Keratinocyte (primary cell): ENCODE data around the gene SAMD4A. TPM values are rescaled to one million over a fixed set of nuclear protein-coding genes. Genes with fewer than 3 reads are reported as not detected.

Experiments used
- DNase-seq: peaks from one replicate; pipeline ENCODE4 v3.0.0-alpha.2; 2011; ENCODE audit warnings: low read depth, missing footprints, low spot score
- FAIRE-seq: peaks from 2 replicates; lab custom pipeline; 2011; peaks lifted over from hg19 to GRCh38; lab: Jason Lieb, UNC
- H2AFZ ChIP-seq: 2 replicates; pipeline ENCODE4 v1.6.0; 2012; ENCODE audit warnings: low read length, control low read depth, inconsistent platforms; ENCODE audit not compliant: control insufficient read depth
- H3K27ac ChIP-seq: 2 replicates; pipeline ENCODE4 v1.5.1; 2011; ENCODE audit warnings: low read length; ENCODE audit not compliant: control insufficient read depth, insufficient read depth
- H3K27me3 ChIP-seq: 3 replicates; pipeline ENCODE4 v1.6.0; 2011; ENCODE audit warnings: low read length; ENCODE audit not compliant: control insufficient read depth, insufficient read depth; ENCODE audit errors: extremely low read depth
- H3K36me3 ChIP-seq, 2 experiments: 2 replicates in 1 of 2; 3 replicates in 1 of 2; pipeline ENCODE4 v1.5.1; 2011; ENCODE audit warnings: low read length in 2 of 2, mild to moderate bottlenecking in 1 of 2; ENCODE audit not compliant: control insufficient read depth in 2 of 2, insufficient read depth in 2 of 2; ENCODE audit errors: extremely low read depth in 1 of 2
- H3K4me1 ChIP-seq: 3 replicates; pipeline ENCODE4 v1.5.1; 2011; ENCODE audit warnings: low read length; ENCODE audit not compliant: control insufficient read depth, insufficient read depth; ENCODE audit errors: extremely low read depth
- H3K4me2 ChIP-seq: 3 replicates; pipeline ENCODE4 v1.6.0; 2011; ENCODE audit warnings: low read depth, low read length; ENCODE audit not compliant: control insufficient read depth, insufficient read depth; ENCODE audit errors: extremely low read depth
- H3K4me3 ChIP-seq, 3 experiments: fragments of 200-600 bp in 1 of 3; sonication (generic) in 1 of 3; 2 replicates in 2 of 3; 3 replicates in 1 of 3; pipeline ENCODE4 v1.5.1; 2011 to 2016; ENCODE audit warnings: low read length in 3 of 3, mild to moderate bottlenecking in 3 of 3, control low read depth in 2 of 3, inconsistent platforms in 1 of 3, low read depth in 1 of 3, mixed read lengths in 1 of 3, mixed run types in 1 of 3, moderate library complexity in 1 of 3; ENCODE audit not compliant: control insufficient read depth in 2 of 3, insufficient read depth in 2 of 3; ENCODE audit errors: extremely low read depth in 1 of 3
- H3K79me2 ChIP-seq: 2 replicates; pipeline ENCODE4 v1.6.0; 2012; ENCODE audit warnings: low read length; ENCODE audit not compliant: control insufficient read depth, insufficient read depth
- H3K9ac ChIP-seq: 3 replicates; pipeline ENCODE4 v1.6.0; 2011; ENCODE audit warnings: low read length; ENCODE audit not compliant: control insufficient read depth, insufficient read depth; ENCODE audit errors: extremely low read depth
- H3K9me1 ChIP-seq: 3 replicates; pipeline ENCODE4 v1.6.0; 2011; ENCODE audit warnings: low read length; ENCODE audit not compliant: control insufficient read depth, insufficient read depth; ENCODE audit errors: extremely low read depth
- H3K9me3 ChIP-seq: 2 replicates; pipeline ENCODE4 v1.5.1; 2012; ENCODE audit warnings: low read depth, low read length; ENCODE audit not compliant: control insufficient read depth
- H4K20me1 ChIP-seq: 3 replicates; pipeline ENCODE4 v1.6.0; 2011; ENCODE audit warnings: low read length; ENCODE audit not compliant: control insufficient read depth, insufficient read depth; ENCODE audit errors: extremely low read depth
- CTCF ChIP-seq, 3 experiments: IDR thresholded peaks in 1 of 3; conservative IDR thresholded peaks in 1 of 3; optimal IDR thresholded peaks in 1 of 3; 2 replicates in 2 of 3; 3 replicates in 1 of 3; pipeline versions ENCODE3 to v1.5.1; 2011; ENCODE audit warnings: low read length in 3 of 3, mild to moderate bottlenecking in 3 of 3, moderate library complexity in 2 of 3, control low read depth in 1 of 3, inconsistent platforms in 1 of 3; ENCODE audit not compliant: insufficient read depth in 2 of 3; ENCODE audit errors: extremely low read depth in 1 of 3
- EZH2 ChIP-seq: IDR thresholded peaks from one replicate; pipeline ENCODE4 v1.6.1; 2012; ENCODE audit warnings: inconsistent platforms, mild to moderate bottlenecking, low read length, moderate library complexity
- dilution Hi-C: fragments of 300-500 bp; cut with MboI; formaldehyde crosslinking; loops from one replicate; pipeline ENCODE4 v1.7.0; 2020; ENCODE audit warnings: low sequenced_read_pairs; ENCODE audit not compliant: extremely low pct_ligation_motif_present
- polyA plus RNA-seq, 5 experiments: library from polyadenylated mRNA; depleted of rRNA in 3 of 5; stranded (reverse) in 3 of 5; stranded (forward) in 1 of 5; unstranded in 1 of 5; fragments of >200 nt; gene quantifications; 1 replicate in 1 of 5; 2 replicates in 3 of 5; 3 replicates in 1 of 5; pipeline versions ENCODE4 v1.2.1 to v1.2.3, GENCODE V29; 2011 to 2012; ENCODE audit warnings: missing spikeins in 2 of 5, low read depth in 1 of 5, low replicate concordance in 1 of 5

SAMD4A gene
- polyA plus RNA-seq, 1 donor (not counting 4 experiments of a cell fraction or from before 2014, with no cell fraction given): 16.2 TPM

GRCh38 chr14:54554401-54554800, 12.5 kb upstream of the SAMD4A start:
- H3K27me3 ChIP-seq: no peaks in the 10 kb centered on the region
- H3K9me1 ChIP-seq: no peaks in the 10 kb centered on the region
- no peaks in the 10 kb centered on the region for H3K79me2 ChIP-seq
- H3K27ac ChIP-seq: no peak overlapping the region
- no peak overlapping the region for H3K4me3 ChIP-seq
- H2AFZ ChIP-seq: no peak overlapping the region
- DNase-seq (no peak), FAIRE-seq (no peak)
- no peaks in the 10 kb centered on the region for H3K9me3 ChIP-seq
- H3K4me1 ChIP-seq: no peaks in the 10 kb centered on the region
- no peak for TF ChIP-seq EZH2
- TF ChIP-seq CTCF (optimal IDR thresholded peaks at IDR 0.05 in 1 of 3, IDR thresholded peaks at IDR 0.05 in 1 of 3, conservative IDR thresholded peaks at IDR 0.05 in 1 of 3; ENCODE audit: extremely low read depth in 1 of 3, insufficient read depth in 2 of 3, low read length in 3 of 3): no peak
- dilution Hi-C loops: no loop called here
- H4K20me1 ChIP-seq: no peaks in the 10 kb centered on the region
- H3K36me3 ChIP-seq: no peaks in the 10 kb centered on the region
- no peak overlapping the region for H3K9ac ChIP-seq
- H3K4me2 ChIP-seq: no peak overlapping the region

- H2AFZ ChIP-seq: no peak overlapping the region
- H3K4me2 ChIP-seq: no peak overlapping the region
- H3K9me1 ChIP-seq: no peaks in the 10 kb centered on the region
- H3K27ac ChIP-seq: no peak overlapping the region
- no peak overlapping the region for H3K9ac ChIP-seq
- no peaks in the 10 kb centered on the region for H3K79me2 ChIP-seq
- H3K27me3 ChIP-seq: no peaks in the 10 kb centered on the region
- no peaks in the 10 kb centered on the region for H3K4me1 ChIP-seq
- FAIRE-seq: no peak
- H4K20me1 ChIP-seq: no peaks in the 10 kb centered on the region
- no peak overlapping the region for H3K4me3 ChIP-seq
- dilution Hi-C loops: no loop called here
- TF ChIP-seq CTCF (optimal IDR thresholded peaks at IDR 0.05 in 1 of 3, IDR thresholded peaks at IDR 0.05 in 1 of 3, conservative IDR thresholded peaks at IDR 0.05 in 1 of 3; ENCODE audit: extremely low read depth in 1 of 3, insufficient read depth in 2 of 3, low read length in 3 of 3): peak in 1 of 3 experiments; percentile 37
- no peak for TF ChIP-seq EZH2
- H3K36me3 ChIP-seq: no peaks in the 10 kb centered on the region
- H3K9me3 ChIP-seq: no peaks in the 10 kb centered on the region
- no peak for DNase-seq
Observed at GRCh38 chr14:54555651-54556050, 11.3 kb upstream of the SAMD4A start.
